HFF-Myc (cell line): Measurements from ENCODE around the gene BRD1.
"Not testable (repeated sequence)": the region's sequence is repeated elsewhere in the genome, so short reads cannot be mapped to it uniquely, and the experiment has no call there.

Experiments
- DNase-seq: peaks from one replicate; pipeline ENCODE4 v3.0.0-alpha.2; 2011; ENCODE audit warnings: low read depth; ENCODE audit errors: extremely low read depth
- H3K4me3 ChIP-seq: replicated peaks from 2 replicates; pipeline ENCODE4 v1.5.1; 2011; ENCODE audit warnings: low read depth, mild to moderate bottlenecking, control low read depth, low read length
- TF ChIP-seq, protein P1 (sequence below): IDR thresholded peaks from 2 replicates; pipeline ENCODE4 v1.5.1; 2012; ENCODE audit warnings: mild to moderate bottlenecking, low read depth, low read length, control low read depth; ENCODE audit errors: missing control alignments

BRD1 gene

GRCh38 chr22:49852898-49853894 is 25.5 kb upstream of the BRD1 start, which contains the start of gene ZBED4:
TSS of gene ZBED4 (plus strand) at chr22:49853844. CDS start at chr22:49883663, 29,819 bp downstream.
- peak within 1 kb of the TSS; percentile 95 for H3K4me3 ChIP-seq
- TF ChIP-seq, protein P1, sequence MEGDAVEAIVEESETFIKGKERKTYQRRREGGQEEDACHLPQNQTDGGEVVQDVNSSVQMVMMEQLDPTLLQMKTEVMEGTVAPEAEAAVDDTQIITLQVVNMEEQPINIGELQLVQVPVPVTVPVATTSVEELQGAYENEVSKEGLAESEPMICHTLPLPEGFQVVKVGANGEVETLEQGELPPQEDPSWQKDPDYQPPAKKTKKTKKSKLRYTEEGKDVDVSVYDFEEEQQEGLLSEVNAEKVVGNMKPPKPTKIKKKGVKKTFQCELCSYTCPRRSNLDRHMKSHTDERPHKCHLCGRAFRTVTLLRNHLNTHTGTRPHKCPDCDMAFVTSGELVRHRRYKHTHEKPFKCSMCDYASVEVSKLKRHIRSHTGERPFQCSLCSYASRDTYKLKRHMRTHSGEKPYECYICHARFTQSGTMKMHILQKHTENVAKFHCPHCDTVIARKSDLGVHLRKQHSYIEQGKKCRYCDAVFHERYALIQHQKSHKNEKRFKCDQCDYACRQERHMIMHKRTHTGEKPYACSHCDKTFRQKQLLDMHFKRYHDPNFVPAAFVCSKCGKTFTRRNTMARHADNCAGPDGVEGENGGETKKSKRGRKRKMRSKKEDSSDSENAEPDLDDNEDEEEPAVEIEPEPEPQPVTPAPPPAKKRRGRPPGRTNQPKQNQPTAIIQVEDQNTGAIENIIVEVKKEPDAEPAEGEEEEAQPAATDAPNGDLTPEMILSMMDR = no peak
- peak; percentile 82 for DNase-seq

DNA sequence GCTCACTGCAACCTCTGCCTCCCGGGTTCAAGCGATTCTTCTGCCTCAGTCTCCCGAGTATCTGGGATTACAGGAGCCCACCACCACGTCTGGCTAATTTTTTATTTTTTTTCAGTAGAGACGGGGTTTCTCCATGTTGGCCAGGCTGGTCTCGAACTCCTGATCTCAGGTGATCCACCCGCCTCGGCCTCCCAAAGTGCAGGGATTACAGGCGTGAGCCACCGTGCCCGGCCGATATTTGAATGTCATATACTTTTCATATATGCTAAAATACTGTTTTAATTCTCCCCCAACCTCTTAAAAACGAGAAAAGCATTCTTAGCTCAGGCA is 24.9 kb upstream of the BRD1 start:
- H3K4me3 ChIP-seq = peak overlapping the region; percentile 67
- DNase-seq = not testable (repeated sequence)

- H3K4me3 ChIP-seq = no peak overlapping the region
- DNase-seq = no peak
- TF ChIP-seq, protein P1 = no peak
Measured at GRCh38 chr22:49850959-49851802, 23.5 kb upstream of the BRD1 start.

- H3K4me3 ChIP-seq = no peak overlapping the region
- DNase-seq = no peak
Measured at GRCh38 chr22:49850021-49850911, 22.6 kb upstream of the BRD1 start.

GRCh38 chr22:49849161-49850020 is 21.7 kb upstream of the BRD1 start:
- no peak overlapping the region for H3K4me3 ChIP-seq
- TF ChIP-seq, protein P1 = no peak
- DNase-seq = no peak

More at GRCh38 chr22:49850021-49850911, 22.6 kb upstream of the BRD1 start:
- TF ChIP-seq, protein P1 = no peak

- 0 out of 2 replicates have a peak overlapping the region, but pooled peaks have one; percentile 3 for H3K4me3 ChIP-seq
- DNase-seq = no peak
- TF ChIP-seq, protein P1 = no peak
Measured at GRCh38 chr22:49848690-49849160, 21.1 kb upstream of the BRD1 start.
